NCI-H345 (cell line): ENCODE measurements around the gene NSD1.
"Not testable (repeated sequence)": the region's sequence is repeated elsewhere in the genome, so short reads cannot be mapped to it uniquely, and the experiment has no call there.

Experiments
- DNase-seq: peaks from one replicate; lab custom pipeline; 2025; lab: John Stamatoyannopoulos, UW

NSD1 gene

DNA sequence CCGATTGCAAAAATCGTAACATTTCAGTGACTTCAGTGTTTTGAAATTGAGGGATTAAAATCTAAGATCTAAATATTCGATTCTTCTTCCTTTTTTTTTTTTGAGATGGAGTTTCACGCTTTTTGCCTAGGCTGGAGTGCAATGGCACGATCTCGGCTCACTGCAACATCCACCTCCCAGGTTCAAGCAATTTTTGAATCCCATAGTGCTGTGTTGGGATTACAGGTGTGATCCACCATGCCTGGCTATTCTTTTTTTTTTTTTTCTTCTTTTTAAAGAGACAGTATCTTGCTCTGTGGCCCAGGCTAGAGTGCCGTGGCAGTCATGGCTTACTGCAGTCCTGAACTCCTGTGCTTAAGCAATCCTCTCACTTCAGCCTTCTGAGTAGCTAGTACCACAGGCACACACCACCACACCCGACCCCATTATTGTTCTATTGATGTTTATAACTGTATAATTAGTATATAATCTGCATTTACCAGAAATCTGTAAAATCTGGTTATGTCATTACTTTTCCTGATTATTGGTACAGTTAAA lies 42.7 kb downstream of the NSD1 start:
- no peak for DNase-seq

DNA sequence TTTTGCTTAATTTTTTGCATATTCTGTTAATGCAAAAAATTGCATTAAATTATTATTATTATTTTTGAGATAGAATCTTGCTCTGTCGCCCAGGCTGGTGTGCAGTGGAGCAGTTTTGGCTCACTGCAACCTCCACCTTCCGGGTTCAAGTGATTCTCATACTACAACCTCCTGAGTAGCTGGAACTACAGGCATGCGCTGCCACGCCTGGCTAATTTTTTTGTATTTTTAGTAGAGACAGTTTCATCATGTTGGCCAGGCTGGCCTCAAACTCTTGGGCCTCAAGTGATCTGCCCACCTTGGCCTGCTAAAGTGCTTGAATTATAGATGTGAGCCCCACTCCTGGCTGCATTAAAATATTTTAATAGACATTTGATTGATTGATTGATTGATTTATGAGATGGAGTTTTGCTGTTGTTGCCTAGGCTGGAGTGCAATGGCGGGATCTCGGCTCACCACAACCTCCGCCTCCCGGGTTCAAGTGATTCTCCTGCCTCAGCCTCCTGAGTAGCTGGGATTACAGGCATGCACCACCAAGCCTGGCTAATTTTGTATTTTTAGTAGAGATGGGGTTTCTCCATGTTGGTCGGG lies 44.4 kb downstream of the NSD1 start:
- DNase-seq = not testable (repeated sequence)

DNA sequence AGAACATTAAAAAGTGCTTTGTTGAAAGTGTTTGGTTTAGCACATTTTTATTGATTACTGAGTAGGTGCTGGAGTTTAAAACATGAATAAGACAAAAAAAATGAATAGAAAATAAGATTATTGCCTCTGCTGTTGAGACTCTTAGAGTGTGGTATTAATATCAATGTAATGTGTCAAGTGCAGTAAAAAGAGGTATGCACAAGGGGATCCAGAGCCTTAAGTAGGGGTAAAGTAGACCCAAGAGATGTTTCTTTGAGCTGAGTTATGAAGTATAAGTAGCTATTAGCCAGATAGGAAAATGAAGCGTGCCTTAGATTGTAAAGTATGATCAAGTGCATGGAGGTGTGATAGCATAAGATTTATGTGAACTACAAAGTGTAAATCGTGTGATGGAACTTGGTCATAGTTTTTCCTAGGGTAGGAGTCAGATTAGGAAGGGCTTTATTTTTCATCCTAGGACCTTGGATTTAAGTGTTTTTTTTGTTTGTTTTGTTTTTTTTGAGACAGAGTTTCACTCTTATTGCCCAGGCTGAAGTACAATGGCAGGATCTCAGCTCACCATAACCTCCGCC lies 45.2 kb downstream of the NSD1 start:
- no peak for DNase-seq

DNA sequence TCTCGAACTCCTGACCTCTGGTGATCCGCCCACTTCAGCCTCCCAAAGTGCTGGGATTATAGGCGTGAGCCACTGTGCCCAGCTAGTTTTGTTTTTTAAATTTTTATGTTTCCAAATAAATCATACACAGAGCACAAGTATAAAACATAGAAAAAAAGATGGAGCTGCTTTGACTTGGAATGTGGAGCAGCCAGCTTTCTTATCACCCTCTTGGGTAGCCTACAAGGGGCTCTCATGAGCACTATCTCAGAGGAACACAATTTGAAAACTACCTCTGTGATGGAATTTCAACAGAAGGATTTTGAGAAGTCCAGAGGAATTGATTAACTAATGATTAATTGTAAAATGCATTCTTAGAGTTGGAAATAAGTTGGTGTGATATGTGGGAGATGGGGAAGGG lies 45.9 kb downstream of the NSD1 start:
- DNase-seq = no peak

DNA sequence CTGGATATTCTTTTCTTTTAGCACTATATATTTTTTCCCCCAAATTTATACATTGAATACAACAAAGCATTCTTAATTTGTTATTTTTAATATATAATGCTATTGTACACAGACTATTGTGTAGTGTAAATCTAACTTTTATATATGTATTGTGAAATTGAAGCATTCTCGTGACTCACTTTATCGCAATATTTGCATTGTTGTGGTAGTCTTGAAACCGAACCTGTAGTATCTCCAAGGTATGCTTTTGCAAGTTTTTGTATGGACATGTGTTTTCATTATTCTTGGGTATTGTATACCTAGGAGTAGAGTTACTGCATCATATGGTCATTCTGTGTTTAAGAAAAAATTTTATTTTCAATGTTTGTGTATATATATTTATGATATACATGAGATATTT lies 49.6 kb downstream of the NSD1 start:
- DNase-seq = no peak

DNA sequence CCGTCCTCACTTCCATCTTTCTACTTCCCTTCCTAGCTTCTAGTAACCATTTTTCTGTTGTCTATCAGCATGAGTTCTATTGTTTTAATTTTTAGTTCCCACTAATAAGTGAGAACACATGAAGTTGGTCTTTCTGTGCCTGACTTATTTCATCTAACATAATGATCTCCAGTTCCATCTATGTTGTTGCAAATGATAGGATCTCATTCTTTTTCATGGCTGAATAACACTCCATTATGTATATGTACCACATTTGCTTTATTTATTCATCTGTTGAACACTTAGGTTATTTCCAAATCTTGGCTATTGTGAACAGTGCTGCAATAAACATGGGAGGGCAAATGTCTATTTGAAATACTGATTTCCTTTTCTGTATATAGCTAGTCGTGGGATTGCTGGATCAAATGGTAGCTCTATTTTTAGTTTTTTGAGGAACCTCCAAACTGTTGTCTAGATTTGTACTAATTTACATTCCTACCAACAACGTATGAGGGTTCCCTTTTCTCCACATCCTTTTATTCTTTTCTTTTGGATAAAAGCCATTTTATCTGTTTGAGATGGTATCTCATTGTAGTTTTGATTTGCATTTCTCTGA lies 50.3 kb downstream of the NSD1 start:
- no peak for DNase-seq

DNA sequence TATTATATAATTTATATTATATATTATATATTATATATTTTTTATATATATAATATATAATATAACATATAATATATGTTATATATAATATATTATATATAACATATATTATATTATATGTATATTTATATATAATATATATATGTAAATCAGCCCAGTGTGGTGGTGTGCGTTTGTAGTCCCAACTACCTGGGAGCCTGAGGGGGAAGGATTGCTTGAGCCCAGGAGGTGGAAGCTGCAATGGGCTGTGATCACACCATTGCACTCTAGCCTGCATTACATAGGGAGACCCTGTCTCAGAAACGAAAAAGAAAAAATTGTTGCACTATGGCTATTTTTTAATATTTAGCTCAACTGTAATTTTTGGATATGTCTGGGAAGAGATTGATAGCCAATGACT lies 52.4 kb downstream of the NSD1 start:
- DNase-seq = no peak

DNA sequence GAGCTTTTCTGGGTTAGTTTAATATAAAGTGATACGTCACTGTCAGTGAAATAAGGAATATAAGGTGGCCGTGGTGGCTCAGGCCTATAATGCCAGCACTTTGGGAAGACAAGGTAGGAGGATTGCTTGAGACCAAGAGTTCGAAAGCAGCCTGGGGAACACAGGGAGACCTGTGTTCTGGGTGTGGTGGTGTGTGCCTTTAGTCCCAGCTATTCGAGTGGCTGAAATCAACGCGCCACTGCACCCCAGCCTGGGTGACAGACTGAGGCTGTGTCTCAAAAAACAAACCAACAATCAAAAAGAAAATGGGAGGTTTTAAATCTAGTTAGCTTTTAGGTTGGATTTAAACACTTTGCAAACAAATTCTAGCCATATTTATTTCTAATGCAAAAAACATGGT lies 53.1 kb downstream of the NSD1 start:
- DNase-seq = no peak

DNA sequence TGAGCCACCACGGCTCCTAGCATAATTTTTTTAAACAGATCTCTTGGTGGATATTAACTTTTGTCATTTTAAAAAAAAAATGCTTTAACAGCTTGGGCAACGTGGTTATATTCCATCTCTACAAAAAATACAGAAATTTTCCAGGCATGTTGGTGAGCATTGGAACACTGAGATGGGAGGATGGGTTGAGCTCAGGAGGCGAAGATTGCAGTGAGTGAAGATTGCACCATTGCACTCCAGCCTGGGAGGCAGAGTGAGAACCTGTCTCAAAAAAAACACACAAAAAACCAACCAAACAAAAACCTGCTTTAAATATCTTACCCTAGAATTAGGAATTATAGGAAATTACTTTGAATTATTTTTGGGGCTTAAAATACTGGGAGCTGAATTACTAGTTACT lies 55.2 kb downstream of the NSD1 start:
- DNase-seq = no peak

DNA sequence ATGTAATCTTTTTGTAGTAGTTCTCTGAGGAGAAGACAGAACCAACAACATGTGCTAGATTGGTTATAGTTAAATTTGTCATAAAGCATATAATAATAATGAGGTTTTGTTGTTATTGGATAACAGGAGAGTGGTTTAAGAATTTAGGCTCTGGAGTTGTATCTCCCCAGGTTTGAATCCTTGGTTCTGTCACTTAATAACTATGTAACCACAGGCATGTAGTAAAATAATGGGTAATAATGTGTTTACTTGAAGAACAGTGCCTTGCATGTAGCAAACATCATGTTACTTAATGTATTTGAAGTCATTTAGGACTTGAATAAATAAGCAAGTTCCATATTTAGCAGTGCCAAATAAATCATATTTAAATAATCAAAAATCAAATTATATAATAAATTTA lies 55.8 kb downstream of the NSD1 start:
- no peak for DNase-seq

DNA sequence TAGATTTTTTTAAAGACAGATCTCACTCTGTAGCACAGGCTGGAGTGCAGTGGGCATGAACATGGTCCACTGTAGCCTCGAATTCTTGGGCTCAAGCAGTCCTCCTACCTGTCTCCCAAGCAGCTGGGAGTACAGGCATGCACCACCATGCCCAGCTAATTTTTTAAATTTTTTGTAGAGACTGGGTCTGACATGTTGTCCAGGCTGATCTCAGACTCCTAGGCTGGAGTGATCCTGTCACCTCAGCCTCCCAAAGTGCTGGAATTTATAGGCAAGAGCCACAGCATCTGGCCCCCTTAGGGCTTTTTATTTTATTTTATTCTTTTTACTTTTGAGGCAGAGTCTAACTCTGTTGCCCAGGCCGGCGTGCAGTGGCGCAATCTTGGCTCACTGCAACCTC lies 56.4 kb downstream of the NSD1 start:
- DNase-seq = no peak

DNA sequence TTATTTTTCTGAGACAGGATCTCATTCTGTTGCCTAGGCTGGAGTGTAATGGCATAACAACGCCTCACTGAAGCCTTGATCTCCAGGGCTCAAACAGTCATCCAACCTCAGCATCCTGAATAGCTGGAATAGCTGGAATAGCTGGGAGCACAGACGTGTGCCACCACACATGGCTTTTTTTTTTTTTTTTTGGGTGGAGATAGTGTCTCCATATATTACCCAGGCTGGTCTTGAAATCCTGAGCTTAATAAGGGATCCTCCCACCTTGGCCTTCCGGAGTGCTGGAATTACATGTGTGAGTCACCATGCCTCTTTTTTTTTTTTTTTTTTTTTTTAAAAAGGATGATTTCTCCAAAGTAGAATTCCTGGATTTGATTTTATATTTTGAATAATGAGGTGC lies 60.7 kb downstream of the NSD1 start:
- no peak for DNase-seq

DNA sequence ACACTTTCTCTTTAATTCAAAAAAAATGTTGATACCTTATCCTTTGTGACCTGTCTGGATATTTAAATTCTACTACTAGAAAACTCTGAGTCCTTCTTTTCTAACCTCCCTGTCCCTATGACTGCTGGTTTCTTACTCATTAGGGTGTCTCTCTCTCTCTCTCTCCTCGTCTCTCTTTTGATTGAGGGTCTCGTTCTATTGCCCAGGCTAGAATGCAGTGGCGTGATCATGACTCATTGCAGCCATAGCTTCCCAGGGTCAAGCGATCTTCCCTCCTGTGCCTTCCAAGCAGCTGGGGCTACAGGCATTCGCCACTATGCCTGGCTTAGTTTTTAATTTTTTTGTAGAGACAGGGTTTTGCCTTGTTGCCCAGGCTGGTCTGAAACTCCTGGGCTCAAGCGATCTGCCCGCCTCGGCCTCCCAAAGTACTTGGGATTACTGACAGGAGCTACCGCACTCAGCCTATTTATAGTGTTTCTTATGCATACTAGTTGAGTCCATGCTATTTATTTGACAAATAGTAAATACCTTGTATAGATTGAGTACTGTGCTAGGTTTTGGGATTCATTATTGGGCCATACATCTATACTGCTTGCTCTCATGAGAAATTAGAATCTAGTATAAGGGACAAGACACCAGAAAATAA lies 61.9 kb downstream of the NSD1 start:
- DNase-seq = no peak

DNA sequence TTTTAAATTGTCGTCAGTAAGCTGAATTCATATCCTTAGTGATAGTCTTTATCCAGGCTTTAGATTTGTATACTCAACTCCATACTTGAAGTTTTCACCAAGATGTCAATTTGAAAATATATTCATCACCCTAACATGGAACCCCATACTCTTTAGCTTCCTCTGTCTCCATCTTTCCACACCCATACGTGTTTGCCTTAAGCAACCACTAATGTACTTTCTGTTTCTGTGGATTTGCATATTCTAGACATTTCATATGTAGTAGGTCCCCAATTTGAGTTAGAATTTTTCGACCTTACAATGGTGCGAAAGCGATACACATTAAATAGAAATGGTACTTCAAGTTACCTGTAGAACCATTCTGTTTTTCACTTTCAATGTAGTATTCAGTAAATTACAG lies 65.2 kb downstream of the NSD1 start:
- no peak for DNase-seq

DNA sequence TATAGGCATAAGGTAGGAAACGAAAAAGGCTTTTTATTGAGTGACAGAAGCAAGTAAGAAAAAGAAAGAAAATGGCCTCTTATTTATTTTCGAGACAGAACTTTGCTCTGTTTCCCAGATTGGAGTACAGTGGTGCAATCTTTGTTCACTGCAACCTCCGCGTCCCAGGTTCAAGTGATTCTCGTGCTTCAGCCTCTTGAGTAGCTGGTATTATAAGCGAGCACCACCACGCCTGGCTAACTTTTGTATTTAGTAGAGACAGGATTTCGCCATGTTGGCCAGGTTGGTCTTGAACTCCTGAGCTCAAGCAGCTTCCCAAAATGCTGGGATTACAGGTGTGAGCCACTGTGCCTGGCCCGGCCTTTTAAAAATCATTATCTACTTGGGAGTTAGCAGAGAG lies 70.7 kb downstream of the NSD1 start:
- DNase-seq = no peak

DNA sequence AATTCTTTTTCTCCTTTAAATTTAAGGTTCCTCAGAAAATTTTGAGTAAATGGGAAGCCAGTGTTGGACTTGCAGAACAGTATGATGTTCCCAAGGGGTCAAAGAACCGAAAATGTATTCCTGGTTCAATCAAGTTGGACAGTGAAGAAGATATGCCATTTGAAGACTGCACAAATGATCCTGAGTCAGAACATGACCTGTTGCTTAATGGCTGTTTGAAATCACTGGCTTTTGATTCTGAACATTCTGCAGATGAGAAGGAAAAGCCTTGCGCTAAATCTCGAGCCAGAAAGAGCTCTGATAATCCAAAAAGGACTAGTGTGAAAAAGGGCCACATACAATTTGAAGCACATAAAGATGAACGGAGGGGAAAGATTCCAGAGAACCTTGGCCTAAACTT lies 76.0 kb downstream of the NSD1 start:
- DNase-seq = no peak

DNA sequence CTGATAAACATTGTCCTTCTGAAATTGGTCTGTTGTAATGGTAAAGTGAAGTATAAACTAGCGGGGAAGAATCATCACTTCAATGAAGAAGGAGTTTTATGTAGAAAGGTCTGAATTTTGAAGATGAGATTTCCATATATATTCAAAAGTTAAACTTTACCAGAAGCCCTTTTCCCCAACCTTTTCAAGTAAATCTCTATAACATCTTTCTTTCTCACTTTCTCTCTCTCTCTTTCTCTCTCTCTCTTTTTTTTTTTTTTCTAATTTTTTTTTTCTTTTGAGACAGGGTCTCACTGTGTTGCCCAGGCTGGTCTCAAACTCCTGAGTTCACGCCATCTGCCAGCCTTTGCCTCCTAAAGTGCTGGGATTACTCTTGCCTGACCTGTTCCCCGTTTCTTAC lies 78.7 kb downstream of the NSD1 start:
- DNase-seq = no peak

DNA sequence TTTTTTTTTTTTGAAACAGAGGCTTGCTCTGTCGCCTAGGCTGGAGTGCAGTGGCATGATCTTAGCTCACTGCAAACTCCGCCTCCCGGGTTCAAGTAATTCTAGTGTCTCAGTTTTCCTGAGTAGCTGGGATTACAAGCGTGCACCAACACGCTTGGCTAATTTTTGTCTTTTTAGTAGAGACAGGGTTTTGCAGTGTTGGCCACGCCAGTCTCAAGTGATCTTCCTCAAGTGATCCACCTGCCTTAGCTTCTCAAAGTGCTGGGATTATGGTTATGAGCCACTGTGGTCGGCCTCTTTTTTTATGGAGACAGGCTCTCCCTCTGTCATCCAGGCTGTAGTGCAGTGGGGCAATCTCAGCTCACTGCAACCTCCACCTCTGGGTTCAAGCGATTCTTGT lies 87.0 kb downstream of the NSD1 start:
- no peak for DNase-seq

DNA sequence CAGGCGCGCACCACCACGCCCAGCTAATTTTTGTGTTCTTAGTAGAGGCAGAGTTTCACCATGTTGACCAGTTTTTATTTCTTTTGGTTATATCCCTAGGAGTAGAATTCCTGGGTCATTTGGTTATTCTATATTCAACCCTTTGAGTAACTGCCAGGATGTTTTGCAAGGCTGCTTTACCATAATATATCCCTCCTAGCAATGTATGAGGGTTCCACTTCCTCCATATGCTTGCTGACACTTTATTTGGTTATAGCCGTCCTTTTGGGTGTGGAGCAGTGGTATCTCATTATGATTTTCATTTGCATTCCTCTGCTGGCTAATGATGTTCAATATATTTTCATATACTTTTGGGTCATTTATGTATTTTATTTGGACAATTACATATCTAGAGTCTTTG lies 88.7 kb downstream of the NSD1 start:
- no peak for DNase-seq

DNA sequence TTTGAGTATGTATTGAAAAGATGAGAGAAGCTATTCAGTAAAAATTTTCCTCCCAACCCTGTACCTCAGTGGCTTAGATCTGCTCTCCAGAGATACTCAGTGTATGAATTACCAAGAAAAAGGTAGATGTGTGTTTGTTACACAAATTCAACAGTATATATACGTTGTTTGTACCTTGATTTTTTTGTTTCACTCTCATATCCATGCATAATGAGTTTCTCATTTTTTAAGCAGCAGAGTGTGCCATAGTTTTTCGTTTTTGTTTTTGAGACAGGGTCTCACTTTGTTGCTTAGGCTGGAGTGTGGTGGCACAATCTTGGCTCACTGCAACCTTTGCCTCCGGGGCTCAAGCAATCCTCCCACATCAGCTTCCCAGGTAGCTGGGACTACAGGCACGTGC lies 92.2 kb downstream of the NSD1 start:
- DNase-seq = no peak

DNA sequence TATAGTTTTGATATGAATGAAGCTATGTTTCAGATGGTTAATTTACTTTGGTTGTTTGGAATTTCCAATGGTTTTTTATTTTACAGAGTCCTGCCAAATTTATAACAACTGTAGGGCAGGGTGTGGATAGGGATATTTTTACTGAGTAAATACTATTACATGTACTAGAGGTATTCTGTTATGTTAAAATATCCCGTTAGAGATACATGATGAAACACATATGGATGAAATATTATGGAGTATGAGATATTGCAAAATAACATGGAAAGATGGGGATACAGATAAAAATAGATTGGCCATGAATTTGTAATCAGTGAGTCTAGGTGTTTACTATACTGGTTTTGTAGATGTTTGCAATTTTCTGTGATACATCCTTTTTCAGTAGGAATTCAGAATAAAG lies 93.3 kb downstream of the NSD1 start:
- DNase-seq = no peak

DNA sequence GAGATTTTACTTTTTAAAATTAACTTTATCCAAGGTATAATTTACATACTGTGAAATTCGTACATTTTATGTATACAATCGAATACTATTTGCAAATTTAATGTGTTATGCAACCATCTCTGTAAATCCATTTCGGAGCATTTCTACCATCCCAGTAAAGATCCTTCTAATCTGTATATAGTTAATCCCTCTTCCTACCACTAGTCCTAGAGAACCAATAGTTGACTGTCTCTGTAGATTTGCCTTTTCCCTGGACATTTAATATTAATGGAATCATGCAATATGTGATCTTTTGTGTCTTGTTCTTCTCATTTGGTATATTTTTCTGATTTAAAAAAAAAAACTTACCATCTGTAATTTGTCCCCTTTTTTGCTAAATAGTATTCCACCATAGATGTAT lies 95.2 kb downstream of the NSD1 start:
- DNase-seq = no peak

DNA sequence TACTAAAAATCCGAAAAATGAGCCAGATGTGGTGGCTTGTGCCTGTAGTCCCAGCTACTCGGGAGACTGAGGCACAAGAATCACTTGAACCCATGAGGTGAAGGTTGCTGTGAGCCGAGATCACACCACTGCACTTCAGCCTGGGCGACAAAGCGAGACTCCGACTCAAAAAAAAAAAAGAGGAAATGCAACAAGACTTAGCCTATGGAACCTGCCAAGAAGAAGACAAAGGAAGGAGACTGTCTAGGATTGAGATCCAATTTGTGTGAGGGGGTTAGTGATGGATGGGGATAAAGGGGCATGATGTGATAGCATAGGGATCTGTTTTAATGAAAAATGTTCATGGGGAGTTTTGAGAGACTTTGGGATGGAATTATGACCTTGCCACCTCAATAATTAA lies 97.1 kb downstream of the NSD1 start:
- no peak for DNase-seq
